GM23338 (cell line): Measurements from ENCODE around the gene KEL. TPM values are rescaled to one million over a fixed set of nuclear protein-coding genes. Genes with fewer than 3 reads are reported as not detected.

Experiments used
- ATAC-seq: fragments of 200-7000 bp; cut with Tn5 transposase; 3 replicates; pipeline ENCODE4 v1.9.1; 2020
- DNase-seq: peaks from one replicate; pipeline ENCODE4 v3.0.0-alpha.2; 2015; ENCODE audit warnings: low spot score
- H2AFZ ChIP-seq: fragments of 200-600 bp; sonication (generic); 2 replicates; pipeline ENCODE4 v1.8.0; 2016; ENCODE audit warnings: antibody characterized with exemption, mild to moderate bottlenecking, moderate library complexity
- H3F3A ChIP-seq: fragments of 200-600 bp; sonication (generic); replicated peaks from 2 replicates; pipeline ENCODE4 v1.8.0; 2017; ENCODE audit warnings: antibody characterized with exemption, mixed run types, low read depth
- H3K27ac ChIP-seq: fragments of 200-600 bp; sonication (generic); 2 replicates; pipeline ENCODE4 v1.6.1; 2016; ENCODE audit warnings: low read depth
- H3K27me3 ChIP-seq: fragments of 200-600 bp; sonication (generic); 2 replicates; pipeline ENCODE4 v1.8.0; 2016; ENCODE audit warnings: mild to moderate bottlenecking, mixed run types, moderate library complexity; ENCODE audit not compliant: insufficient read depth
- H3K36me3 ChIP-seq: fragments of 200-600 bp; sonication (generic); 2 replicates; pipeline ENCODE4 v1.8.0; 2016; ENCODE audit warnings: mild to moderate bottlenecking; ENCODE audit not compliant: insufficient read depth
- H3K4me1 ChIP-seq: fragments of 200-600 bp; sonication (generic); 2 replicates; pipeline ENCODE4 v1.8.0; 2016; ENCODE audit warnings: mild to moderate bottlenecking, moderate library complexity; ENCODE audit not compliant: insufficient read depth
- H3K4me2 ChIP-seq: fragments of 200-600 bp; sonication (generic); 2 replicates; pipeline ENCODE4 v1.7.1; 2017; ENCODE audit warnings: mixed run types
- H3K4me3 ChIP-seq: fragments of 200-600 bp; sonication (generic); 2 replicates; pipeline ENCODE4 v1.6.1; 2016; ENCODE audit warnings: mixed run types
- H3K79me2 ChIP-seq: fragments of 200-600 bp; sonication (generic); replicated peaks from 2 replicates; pipeline ENCODE4 v1.8.0; 2017; ENCODE audit warnings: mild to moderate bottlenecking; ENCODE audit not compliant: insufficient read depth
- H3K9me2 ChIP-seq: fragments of 200-600 bp; sonication (generic); 2 replicates; pipeline ENCODE4 v1.8.0; 2017; ENCODE audit not compliant: insufficient read depth
- H4K20me1 ChIP-seq: fragments of 200-600 bp; sonication (generic); replicated peaks from 2 replicates; pipeline ENCODE4 v1.8.0; 2017; ENCODE audit warnings: mild to moderate bottlenecking; ENCODE audit not compliant: insufficient read depth
- H3K27ac Mint-ChIP-seq: 2 replicates; pipeline ENCODE4 v1.8.0; 2020; ENCODE audit warnings: inconsistent platforms, mild to moderate bottlenecking, moderate library complexity, mixed read lengths
- H3K27me3 Mint-ChIP-seq: 3 replicates; pipeline ENCODE4 v1.8.0; 2022; ENCODE audit warnings: low read depth, mild to moderate bottlenecking, moderate library complexity, mixed read lengths, inconsistent platforms; ENCODE audit not compliant: insufficient read depth, poor library complexity
- H3K36me3 Mint-ChIP-seq: 3 replicates; pipeline ENCODE4 v1.8.0; 2021; ENCODE audit warnings: low read depth, mild to moderate bottlenecking, inconsistent platforms, moderate library complexity, mixed read lengths
- H3K4me1 Mint-ChIP-seq: 3 replicates; pipeline ENCODE4 v1.8.0; 2020; ENCODE audit warnings: mild to moderate bottlenecking, inconsistent platforms, mixed read lengths
- H3K4me3 Mint-ChIP-seq: 3 replicates; pipeline ENCODE4 v1.8.0; 2021; ENCODE audit warnings: moderate library complexity, mild to moderate bottlenecking, inconsistent platforms, mixed read lengths
- H3K9me3 Mint-ChIP-seq: 3 replicates; pipeline ENCODE4 v1.8.0; 2020; ENCODE audit warnings: moderate library complexity, mild to moderate bottlenecking, inconsistent platforms, mixed read lengths
- CREB1 ChIP-seq: fragments of 250-450 bp; sonication (Bioruptor Pico); IDR thresholded peaks from 2 replicates; pipeline ENCODE4 v1.5.0; 2020; ENCODE audit warnings: low read depth, mild to moderate bottlenecking, moderate library complexity
- EZH2phosphoT487 ChIP-seq: fragments of 200-600 bp; sonication (generic); IDR thresholded peaks from one replicate; pipeline ENCODE4 v1.8.1; 2018; ENCODE audit warnings: antibody characterized with exemption; ENCODE audit not compliant: unreplicated experiment
- NANOG ChIP-seq: IDR thresholded peaks from 2 replicates; pipeline ENCODE4 v1.6.1; 2016; ENCODE audit warnings: antibody characterized with exemption, borderline replicate concordance
- POLR2AphosphoS5 ChIP-seq: IDR thresholded peaks from 2 replicates; pipeline ENCODE4 v1.6.1; 2016; ENCODE audit warnings: antibody characterized with exemption, low read depth
- STAT1 ChIP-seq: IDR thresholded peaks from one replicate; pipeline ENCODE4 v1.6.1; 2016; ENCODE audit warnings: antibody characterized with exemption; ENCODE audit not compliant: unreplicated experiment
- ZNF114 ChIP-seq: fragments of 250-450 bp; sonication (Bioruptor Pico); IDR thresholded peaks from 2 replicates; pipeline ENCODE4 v1.5.0; 2020; ENCODE audit warnings: mild to moderate bottlenecking, moderate library complexity
- ZNF331 ChIP-seq: fragments of 250-450 bp; sonication (Bioruptor Pico); IDR thresholded peaks from 2 replicates; pipeline ENCODE4 v1.5.0; 2020; ENCODE audit warnings: low read depth, mild to moderate bottlenecking, moderate library complexity
- polyA plus RNA-seq: library from polyadenylated mRNA; unstranded; fragments of >200 nt; fragmentation: Nextera tagmentation; extraction: Ambion mirVana; gene quantifications from 2 replicates; pipeline ENCODE4 v1.2.1, GENCODE V29; 2016
- total RNA-seq: library from RNA; depleted of rRNA; stranded (reverse); fragments of >200 nt; shearing (Covaris generic); gene quantifications from 2 replicates; pipeline ENCODE4 v1.2.3, GENCODE V29; 2014
- TF ChIP-seq, protein P1 (sequence below), 2 experiments: fragments of 200-600 bp in 1 of 2; sonication (generic) in 1 of 2; conservative IDR thresholded peaks; 2 replicates each; pipeline versions ENCODE4 v1.5.1 to v1.6.1; 2016 to 2017; ENCODE audit warnings: antibody characterized with exemption in 2 of 2, low read depth in 2 of 2, mild to moderate bottlenecking in 2 of 2, moderate library complexity in 1 of 2
- TF ChIP-seq, protein P2 (sequence below): IDR thresholded peaks from one replicate; pipeline ENCODE4 v1.6.1; 2018; ENCODE audit warnings: antibody characterized with exemption; ENCODE audit not compliant: unreplicated experiment
- TF ChIP-seq, protein P3 (sequence below): fragments of 250-450 bp; sonication (Bioruptor Pico); IDR thresholded peaks from 2 replicates; pipeline ENCODE4 v1.5.0; 2020; ENCODE audit warnings: mild to moderate bottlenecking, moderate library complexity

KEL gene
- total and polyA plus RNA-seq, 2 experiments from 2014 or later: 1.2 to 3.6 TPM

DNA sequence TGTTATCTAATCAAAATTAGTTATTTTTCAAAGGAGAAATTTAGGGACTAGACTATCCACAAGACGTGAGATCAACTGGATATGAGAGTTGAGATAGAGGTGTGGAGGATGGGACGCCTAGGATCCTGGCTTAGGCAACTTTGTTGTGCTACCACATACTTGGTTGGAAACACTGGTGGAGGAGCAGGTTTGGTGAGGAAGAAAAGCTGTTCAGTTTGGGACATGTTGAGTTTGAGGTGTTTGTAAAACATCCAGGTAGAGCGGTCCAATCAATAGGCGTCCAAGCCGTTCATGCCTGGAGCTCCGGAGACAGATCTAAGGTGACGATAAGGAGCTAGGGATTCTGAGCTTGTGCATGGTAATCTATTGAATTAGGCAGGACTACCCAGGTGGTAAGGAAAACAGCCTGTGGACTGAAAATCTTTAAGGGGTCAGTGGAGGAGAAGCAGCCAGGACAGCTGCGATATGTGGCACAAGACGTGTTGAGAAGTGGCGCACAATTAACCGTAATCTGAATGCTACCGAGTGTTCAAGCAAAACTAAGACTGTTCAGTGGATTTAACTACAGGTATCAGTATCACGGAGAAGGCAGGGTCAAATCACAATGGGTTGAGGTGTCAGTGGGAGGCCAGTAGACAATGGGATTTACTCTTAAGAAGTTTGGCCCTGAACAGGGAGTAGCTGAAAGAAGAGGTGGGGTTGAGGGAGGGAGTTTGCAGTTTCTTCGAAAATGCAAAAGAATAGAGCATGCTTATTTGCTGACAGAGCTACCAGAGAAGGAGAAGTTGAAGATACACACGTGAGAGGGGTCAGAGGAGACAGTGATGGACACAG lies 60.5 kb downstream of the KEL start (continued):
- TF ChIP-seq, protein P1, sequence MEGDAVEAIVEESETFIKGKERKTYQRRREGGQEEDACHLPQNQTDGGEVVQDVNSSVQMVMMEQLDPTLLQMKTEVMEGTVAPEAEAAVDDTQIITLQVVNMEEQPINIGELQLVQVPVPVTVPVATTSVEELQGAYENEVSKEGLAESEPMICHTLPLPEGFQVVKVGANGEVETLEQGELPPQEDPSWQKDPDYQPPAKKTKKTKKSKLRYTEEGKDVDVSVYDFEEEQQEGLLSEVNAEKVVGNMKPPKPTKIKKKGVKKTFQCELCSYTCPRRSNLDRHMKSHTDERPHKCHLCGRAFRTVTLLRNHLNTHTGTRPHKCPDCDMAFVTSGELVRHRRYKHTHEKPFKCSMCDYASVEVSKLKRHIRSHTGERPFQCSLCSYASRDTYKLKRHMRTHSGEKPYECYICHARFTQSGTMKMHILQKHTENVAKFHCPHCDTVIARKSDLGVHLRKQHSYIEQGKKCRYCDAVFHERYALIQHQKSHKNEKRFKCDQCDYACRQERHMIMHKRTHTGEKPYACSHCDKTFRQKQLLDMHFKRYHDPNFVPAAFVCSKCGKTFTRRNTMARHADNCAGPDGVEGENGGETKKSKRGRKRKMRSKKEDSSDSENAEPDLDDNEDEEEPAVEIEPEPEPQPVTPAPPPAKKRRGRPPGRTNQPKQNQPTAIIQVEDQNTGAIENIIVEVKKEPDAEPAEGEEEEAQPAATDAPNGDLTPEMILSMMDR (conservative IDR thresholded peaks at IDR 0.05; ENCODE audit: low read depth in 2 of 2): no peak
- TF ChIP-seq EZH2phosphoT487 (no peak), CREB1 (CRISPR knock-in tag) (no peak), POLR2AphosphoS5 (no peak), STAT1 (no peak), ZNF114 (CRISPR knock-in tag) (no peak)

DNA sequence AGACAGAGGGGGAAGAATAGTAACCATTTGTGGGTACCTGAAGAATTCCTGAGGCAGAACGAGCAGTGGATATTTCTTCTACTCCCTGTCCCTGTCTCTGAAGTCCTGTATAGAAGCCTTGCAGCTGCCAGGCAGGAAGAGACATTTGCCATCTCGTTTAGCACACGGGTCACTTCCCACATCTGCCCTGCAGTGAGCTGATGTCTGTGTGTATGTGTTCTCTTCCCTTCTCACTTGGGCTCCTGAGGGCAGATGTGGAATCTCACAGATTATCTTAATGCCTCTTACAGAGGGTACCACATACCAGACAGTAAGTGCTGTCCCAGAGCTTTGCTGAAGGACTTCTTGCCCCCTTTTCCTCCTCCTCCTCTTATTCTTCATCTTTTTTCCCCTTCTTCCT lies 62.5 kb downstream of the KEL start:
- Histone ChIP-seq H4K20me1 (no peaks in the 10 kb centered on the region), H3K4me3 (no peak overlapping the region), H3K4me1 (no peaks in the 10 kb centered on the region), H3K79me2 (no peaks in the 10 kb centered on the region), H3K27ac (no peak overlapping the region), H3F3A (no peaks in the 10 kb centered on the region), H2AFZ (no peak overlapping the region), H3K9me2 (no peaks in the 10 kb centered on the region), H3K27me3 (no peaks in the 10 kb centered on the region), H3K4me2 (no peak overlapping the region), H3K36me3 (0 out of 2 replicates have a peak, but pooled peaks cover 10% of the 10 kb centered on the region)
- Mint-ChIP-seq H3K9me3 (peaks cover 17% of the 10 kb centered on the region; the same call in 2 of the 3 replicates), H3K4me1 (peaks cover 9% of the 10 kb centered on the region), H3K36me3 (no peaks in the 10 kb centered on the region; the same call in 2 of the 3 replicates), H3K4me3 (no peak overlapping the region), H3K27ac (no peak overlapping the region), H3K27me3 (peaks cover 3% of the 10 kb centered on the region)
- DNase-seq (no peak), ATAC-seq (no peak)
- TF ChIP-seq, protein P1 (conservative IDR thresholded peaks at IDR 0.05; ENCODE audit: low read depth in 2 of 2): no peak
- TF ChIP-seq, protein P2, sequence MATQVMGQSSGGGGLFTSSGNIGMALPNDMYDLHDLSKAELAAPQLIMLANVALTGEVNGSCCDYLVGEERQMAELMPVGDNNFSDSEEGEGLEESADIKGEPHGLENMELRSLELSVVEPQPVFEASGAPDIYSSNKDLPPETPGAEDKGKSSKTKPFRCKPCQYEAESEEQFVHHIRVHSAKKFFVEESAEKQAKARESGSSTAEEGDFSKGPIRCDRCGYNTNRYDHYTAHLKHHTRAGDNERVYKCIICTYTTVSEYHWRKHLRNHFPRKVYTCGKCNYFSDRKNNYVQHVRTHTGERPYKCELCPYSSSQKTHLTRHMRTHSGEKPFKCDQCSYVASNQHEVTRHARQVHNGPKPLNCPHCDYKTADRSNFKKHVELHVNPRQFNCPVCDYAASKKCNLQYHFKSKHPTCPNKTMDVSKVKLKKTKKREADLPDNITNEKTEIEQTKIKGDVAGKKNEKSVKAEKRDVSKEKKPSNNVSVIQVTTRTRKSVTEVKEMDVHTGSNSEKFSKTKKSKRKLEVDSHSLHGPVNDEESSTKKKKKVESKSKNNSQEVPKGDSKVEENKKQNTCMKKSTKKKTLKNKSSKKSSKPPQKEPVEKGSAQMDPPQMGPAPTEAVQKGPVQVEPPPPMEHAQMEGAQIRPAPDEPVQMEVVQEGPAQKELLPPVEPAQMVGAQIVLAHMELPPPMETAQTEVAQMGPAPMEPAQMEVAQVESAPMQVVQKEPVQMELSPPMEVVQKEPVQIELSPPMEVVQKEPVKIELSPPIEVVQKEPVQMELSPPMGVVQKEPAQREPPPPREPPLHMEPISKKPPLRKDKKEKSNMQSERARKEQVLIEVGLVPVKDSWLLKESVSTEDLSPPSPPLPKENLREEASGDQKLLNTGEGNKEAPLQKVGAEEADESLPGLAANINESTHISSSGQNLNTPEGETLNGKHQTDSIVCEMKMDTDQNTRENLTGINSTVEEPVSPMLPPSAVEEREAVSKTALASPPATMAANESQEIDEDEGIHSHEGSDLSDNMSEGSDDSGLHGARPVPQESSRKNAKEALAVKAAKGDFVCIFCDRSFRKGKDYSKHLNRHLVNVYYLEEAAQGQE: no peak
- TF ChIP-seq ZNF331 (CRISPR knock-in tag) (no peak), NANOG (no peak), EZH2phosphoT487 (no peak), POLR2AphosphoS5 (no peak), ZNF114 (CRISPR knock-in tag) (no peak)
- TF ChIP-seq, protein P3, sequence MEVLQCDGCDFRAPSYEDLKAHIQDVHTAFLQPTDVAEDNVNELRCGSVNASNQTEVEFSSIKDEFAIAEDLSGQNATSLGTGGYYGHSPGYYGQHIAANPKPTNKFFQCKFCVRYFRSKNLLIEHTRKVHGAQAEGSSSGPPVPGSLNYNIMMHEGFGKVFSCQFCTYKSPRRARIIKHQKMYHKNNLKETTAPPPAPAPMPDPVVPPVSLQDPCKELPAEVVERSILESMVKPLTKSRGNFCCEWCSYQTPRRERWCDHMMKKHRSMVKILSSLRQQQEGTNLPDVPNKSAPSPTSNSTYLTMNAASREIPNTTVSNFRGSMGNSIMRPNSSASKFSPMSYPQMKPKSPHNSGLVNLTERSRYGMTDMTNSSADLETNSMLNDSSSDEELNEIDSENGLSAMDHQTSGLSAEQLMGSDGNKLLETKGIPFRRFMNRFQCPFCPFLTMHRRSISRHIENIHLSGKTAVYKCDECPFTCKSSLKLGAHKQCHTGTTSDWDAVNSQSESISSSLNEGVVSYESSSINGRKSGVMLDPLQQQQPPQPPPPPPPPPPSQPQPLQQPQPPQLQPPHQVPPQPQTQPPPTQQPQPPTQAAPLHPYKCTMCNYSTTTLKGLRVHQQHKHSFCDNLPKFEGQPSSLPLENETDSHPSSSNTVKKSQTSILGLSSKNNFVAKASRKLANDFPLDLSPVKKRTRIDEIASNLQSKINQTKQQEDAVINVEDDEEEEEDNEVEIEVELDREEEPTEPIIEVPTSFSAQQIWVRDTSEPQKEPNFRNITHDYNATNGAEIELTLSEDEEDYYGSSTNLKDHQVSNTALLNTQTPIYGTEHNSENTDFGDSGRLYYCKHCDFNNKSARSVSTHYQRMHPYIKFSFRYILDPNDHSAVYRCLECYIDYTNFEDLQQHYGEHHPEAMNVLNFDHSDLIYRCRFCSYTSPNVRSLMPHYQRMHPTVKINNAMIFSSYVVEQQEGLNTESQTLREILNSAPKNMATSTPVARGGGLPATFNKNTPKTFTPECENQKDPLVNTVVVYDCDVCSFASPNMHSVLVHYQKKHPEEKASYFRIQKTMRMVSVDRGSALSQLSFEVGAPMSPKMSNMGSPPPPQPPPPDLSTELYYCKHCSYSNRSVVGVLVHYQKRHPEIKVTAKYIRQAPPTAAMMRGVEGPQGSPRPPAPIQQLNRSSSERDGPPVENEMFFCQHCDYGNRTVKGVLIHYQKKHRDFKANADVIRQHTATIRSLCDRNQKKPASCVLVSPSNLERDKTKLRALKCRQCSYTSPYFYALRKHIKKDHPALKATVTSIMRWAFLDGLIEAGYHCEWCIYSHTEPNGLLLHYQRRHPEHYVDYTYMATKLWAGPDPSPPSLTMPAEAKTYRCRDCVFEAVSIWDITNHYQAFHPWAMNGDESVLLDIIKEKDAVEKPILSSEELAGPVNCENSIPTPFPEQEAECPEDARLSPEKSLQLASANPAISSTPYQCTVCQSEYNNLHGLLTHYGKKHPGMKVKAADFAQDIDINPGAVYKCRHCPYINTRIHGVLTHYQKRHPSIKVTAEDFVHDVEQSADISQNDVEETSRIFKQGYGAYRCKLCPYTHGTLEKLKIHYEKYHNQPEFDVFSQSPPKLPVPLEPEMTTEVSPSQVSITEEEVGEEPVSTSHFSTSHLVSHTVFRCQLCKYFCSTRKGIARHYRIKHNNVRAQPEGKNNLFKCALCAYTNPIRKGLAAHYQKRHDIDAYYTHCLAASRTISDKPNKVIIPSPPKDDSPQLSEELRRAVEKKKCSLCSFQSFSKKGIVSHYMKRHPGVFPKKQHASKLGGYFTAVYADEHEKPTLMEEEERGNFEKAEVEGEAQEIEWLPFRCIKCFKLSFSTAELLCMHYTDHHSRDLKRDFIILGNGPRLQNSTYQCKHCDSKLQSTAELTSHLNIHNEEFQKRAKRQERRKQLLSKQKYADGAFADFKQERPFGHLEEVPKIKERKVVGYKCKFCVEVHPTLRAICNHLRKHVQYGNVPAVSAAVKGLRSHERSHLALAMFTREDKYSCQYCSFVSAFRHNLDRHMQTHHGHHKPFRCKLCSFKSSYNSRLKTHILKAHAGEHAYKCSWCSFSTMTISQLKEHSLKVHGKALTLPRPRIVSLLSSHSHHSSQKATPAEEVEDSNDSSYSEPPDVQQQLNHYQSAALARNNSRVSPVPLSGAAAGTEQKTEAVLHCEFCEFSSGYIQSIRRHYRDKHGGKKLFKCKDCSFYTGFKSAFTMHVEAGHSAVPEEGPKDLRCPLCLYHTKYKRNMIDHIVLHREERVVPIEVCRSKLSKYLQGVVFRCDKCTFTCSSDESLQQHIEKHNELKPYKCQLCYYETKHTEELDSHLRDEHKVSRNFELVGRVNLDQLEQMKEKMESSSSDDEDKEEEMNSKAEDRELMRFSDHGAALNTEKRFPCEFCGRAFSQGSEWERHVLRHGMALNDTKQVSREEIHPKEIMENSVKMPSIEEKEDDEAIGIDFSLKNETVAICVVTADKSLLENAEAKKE: no peak
